ENCODE data around the gene GALNT18. TPM values are rescaled to one million over a fixed set of nuclear protein-coding genes. Genes with fewer than 3 reads are reported as not detected.

Gene GALNT18
- total RNA-seq, 1 experiment from 2014 or later = 1.7 TPM

GRCh38 chr11:11414996-11415395 is 206.8 kb downstream of the GALNT18 start:
- Histone ChIP-seq H4K8ac (replicated peaks; ENCODE audit: insufficient read length, low read depth, low read length) (no peak overlapping the region), H3K27me3 (ENCODE audit: insufficient read depth, low read length) (no peaks in the 10 kb centered on the region), H4K5ac (ENCODE audit: insufficient read length, low read depth, low read length) (no peak overlapping the region), H3K23ac (ENCODE audit: insufficient read length, low read depth, low read length) (no peak overlapping the region), H3K27ac (ENCODE audit: insufficient read length, low read depth, low read length) (no peak overlapping the region), H2BK15ac (ENCODE audit: low read depth, low read length) (no peak overlapping the region), H3K4me2 (ENCODE audit: insufficient read depth, insufficient read length, low read length) (no peak overlapping the region), H3K4me1 (ENCODE audit: insufficient read depth, low read length) (peaks cover 5% of the 10 kb centered on the region; the same call in 1 of the 2 replicates), H2AK5ac (ENCODE audit: insufficient read length, low read length) (no peak overlapping the region), H3K4ac (ENCODE audit: low read depth, low read length) (no peak overlapping the region), H2AFZ (ENCODE audit: low read length) (no peak overlapping the region), H3T11ph (ENCODE audit: low read length) (no peak overlapping the region), H3K56ac (ENCODE audit: insufficient read length, low read depth, low read length) (no peak overlapping the region), H4K91ac (ENCODE audit: insufficient read length, low read depth, low read length) (no peak overlapping the region), H4K20me1 (ENCODE audit: control insufficient read depth, insufficient read depth, insufficient read length) (no peaks in the 10 kb centered on the region), H2BK20ac (ENCODE audit: low read depth, low read length, poor library complexity, severe bottlenecking) (no peak overlapping the region), H3K79me1 (ENCODE audit: insufficient read depth, low read depth, low read length, poor library complexity, severe bottlenecking) (no peaks in the 10 kb centered on the region), H2BK120ac (ENCODE audit: low read depth, low read length, poor library complexity, severe bottlenecking) (no peak overlapping the region), H3K18ac (ENCODE audit: insufficient read length, low read depth, low read length) (no peak overlapping the region), H3K23me2 (ENCODE audit: insufficient read length, low read depth, low read length, poor library complexity, severe bottlenecking) (no peaks in the 10 kb centered on the region), H3K14ac (ENCODE audit: insufficient read depth, low read length) (no peak overlapping the region), H2BK5ac (ENCODE audit: insufficient read length, low read length) (no peak overlapping the region), H3K9me3 (ENCODE audit: control insufficient read depth, low read depth, low read length) (no peaks in the 10 kb centered on the region), H3K9ac (ENCODE audit: extremely low read depth, insufficient read length, low read length) (no peak overlapping the region), H3K79me2 (ENCODE audit: insufficient read depth, low read length) (no peaks in the 10 kb centered on the region), H2BK12ac (ENCODE audit: insufficient read length, low read depth, low read length) (no peak overlapping the region)
- WGBS (ENCODE audit: extremely low coverage, insufficient read length, low lambda C conversion rate) = no CpG with 5 or more reads among the region's 7 CpGs
- Mint-ChIP-seq H3K9me3 (no peaks in the 10 kb centered on the region), H3K27ac (no peak overlapping the region), H3K4me3 (no peak overlapping the region), H3K4me1 (peaks cover 17 to 18% of the 10 kb centered on the region in 2 experiments), H3K36me3 (ENCODE audit: insufficient read depth in 1 of 3, low read depth in 3 of 3) (no peaks in the 10 kb centered on the region; a peak in 1 of 7 replicates), H3K27me3 (ENCODE audit: low read depth) (peaks cover 5% of the 10 kb centered on the region; the same call in 1 of the 2 replicates)
- DNase-seq = no peak
- TF ChIP-seq CTCF (conservative IDR thresholded peaks at IDR 0.05) = no peak
